Measurements from ENCODE around the gene PLK1.
"Not testable (repeated sequence)": the region's sequence is repeated elsewhere in the genome, so short reads cannot be mapped to it uniquely, and the experiment has no call there.

Gene PLK1

DNA sequence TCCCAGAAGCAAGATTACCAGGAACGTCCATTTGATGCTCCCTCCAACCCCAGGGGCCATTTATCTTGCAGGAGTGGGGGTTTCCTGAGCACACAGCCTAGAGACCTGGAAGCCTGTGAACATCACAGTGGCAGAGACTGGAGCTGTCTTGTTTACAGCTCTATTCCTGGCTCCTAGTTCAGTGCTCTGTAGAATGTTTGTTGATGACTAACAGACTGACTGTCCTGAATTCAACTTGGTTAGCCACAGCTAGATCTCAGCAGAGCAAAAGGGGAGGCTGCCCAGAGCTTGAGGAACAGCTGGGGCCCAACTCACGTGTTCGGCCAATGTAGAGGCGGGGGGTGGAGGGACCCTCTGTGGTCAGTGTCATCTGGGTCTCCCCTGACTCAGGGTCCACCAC lies 27.8 kb downstream of the PLK1 start:
- no peak for DNase-seq (ENCODE audit: low read depth in 3 of 3, low spot score in 1 of 3)

DNA sequence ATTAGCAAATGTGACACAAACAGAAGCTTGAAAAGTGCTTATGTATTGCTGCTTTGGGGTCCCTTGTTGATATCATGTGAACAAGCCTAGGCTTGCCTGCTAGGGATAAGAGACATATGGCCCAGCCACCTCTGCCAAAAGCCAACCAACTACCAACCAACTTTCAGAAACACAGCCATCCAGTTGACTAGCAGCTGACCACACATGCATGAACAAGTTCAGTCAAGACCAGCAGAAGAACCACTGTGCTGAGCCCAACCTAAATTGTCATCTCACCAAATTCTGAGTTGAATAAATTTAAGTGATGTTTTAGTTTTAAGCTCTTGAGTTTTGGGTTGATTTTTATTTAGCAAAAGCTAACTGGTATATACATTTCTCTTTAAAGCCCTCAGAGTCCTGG lies 30.8 kb downstream of the PLK1 start:
- no peak for DNase-seq (ENCODE audit: low read depth in 3 of 3, low spot score in 1 of 3)

DNA sequence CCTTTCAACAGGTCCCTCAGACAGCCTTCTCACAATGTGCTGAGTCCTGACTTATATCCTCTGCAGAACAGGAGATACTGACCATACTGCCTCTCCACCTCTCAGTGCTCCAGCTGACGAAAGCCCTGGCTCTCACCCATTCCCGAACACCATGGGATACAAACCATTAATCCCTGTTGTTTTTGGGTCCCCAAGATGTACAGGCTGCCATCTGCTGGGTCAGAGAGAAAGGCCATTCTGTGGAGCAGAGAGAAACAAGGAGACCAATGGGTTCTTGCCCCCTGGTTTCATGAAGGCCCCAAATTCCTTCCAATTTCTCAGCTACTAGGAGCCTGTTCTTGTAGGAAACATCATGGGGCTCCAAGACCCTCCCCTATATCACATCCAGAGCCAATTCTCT lies 31.3 kb downstream of the PLK1 start:
- no peak for DNase-seq (ENCODE audit: low read depth in 3 of 3, low spot score in 1 of 3)

DNA sequence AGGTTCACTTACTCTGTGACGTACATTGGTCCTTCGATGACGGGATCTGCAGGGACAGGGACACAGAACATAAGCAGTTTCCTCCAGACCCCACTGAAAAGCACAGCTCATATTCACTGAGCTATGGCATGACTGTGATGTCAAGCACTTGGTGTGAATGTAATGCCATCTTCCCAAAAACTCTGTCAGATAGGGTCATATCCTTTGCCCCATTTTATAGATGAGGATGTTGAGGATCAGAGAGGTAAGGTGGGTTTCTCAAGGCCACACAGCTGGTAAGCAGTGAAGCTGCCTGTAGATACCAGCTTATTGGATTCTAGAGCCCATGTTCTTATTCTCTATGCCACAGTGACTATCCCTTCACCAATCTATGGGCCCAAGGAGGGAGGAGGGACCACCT lies 31.8 kb downstream of the PLK1 start:
- no peak for DNase-seq (ENCODE audit: low read depth in 3 of 3, low spot score in 1 of 3)

DNA sequence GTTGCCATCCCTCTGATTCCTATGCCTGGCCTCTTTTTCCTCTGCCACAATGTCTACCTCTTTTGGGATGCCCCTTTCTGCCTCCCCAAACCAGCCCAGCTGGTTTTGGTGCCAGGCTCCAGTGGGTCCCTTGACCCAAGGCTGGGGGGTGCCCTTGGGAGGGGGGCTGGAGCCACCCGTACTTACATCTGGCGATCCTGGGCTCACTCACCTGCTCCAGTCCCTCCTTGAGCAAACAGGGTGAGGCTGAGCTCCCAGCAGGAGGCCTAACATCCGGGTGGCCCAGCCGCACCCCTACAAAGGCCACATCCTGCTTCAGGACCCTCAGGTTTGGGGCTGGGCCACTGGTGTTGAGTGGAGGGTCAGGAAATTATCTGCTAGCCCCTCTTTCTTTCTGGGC lies 33.1 kb downstream of the PLK1 start:
- DNase-seq (ENCODE audit: low read depth in 3 of 3, low spot score in 1 of 3) = no peak

DNA sequence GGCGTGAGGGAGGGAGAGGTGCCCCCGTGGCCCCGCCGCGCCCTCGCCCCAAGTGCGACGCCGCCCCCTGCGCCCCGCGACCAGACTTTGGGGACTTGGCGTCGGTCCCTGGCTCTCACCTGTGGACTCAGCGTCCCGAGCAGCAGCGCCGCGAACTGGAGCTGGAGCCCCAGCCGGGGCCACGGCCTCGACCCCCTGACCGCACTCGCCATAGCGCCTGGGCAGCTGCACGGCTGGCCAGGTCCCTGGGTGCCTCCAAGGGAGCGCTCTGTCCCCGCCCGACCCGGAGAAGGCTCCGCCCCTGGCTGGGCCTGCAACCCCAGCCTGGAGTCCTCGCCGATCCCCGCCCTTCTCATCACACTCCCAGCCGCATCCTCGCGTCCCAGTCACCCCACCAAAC lies 34.3 kb downstream of the PLK1 start, which contains the start of gene ERN2:
TSS of gene ERN2 (minus strand) at position 247 of the 400 bp plus-strand sequence. CDS start at position 212, 35 bp downstream.
- DNase-seq (ENCODE audit: low read depth in 3 of 3, low spot score in 1 of 3) = no peak

DNA sequence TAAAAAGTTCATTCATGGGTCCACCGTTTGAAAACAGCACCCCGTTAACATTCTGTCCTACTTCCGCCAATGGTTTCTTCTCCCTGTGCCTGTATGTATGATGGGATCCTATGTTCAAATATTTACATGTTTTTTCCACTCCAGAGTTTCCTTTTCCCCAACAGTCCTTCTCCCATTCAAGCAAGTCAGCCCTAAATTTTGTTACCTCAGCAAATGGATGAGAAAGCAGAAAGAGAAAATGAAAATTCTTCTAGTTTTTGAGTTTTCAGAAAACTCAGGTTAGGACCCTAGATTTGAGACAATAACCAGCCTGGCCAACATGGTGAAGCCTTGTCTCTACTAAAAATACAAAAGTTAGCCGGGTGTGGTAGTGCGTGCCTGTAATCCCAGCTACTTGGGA lies 37.8 kb downstream of the PLK1 start:
- DNase-seq (ENCODE audit: low read depth in 3 of 3, low spot score in 1 of 3) = no peak

DNA sequence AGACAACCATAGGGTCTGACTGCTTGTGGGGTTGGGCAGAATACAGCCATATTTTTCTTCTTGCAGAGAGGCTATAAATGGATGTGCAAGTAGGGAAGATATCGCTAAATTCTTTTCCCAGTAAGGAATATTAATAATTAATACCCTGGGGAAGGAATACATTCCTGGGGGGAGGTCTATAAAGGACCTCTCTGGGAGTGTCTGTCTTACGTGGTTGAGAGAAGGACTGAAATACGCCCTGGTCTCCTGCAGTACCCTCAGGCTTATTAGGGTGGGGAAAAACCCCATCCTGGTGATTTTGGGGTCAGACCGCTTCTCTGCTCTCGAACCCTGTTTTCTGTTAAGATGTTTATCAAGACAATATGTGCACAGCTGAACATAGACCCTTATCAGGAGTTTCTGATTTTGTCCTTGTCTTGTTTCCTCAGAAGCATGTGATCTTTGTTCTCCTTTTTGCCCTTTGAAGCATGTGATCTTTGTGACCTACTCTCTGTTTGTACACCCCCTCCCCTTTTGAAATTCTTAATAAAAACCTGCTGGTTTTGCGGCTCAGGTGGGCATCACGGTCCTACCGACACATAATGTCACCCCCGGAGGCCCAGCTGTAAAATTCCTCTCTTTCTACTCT lies 44.0 kb downstream of the PLK1 start:
- DNase-seq (ENCODE audit: low read depth in 3 of 3, low spot score in 1 of 3) = not testable (repeated sequence)

DNA sequence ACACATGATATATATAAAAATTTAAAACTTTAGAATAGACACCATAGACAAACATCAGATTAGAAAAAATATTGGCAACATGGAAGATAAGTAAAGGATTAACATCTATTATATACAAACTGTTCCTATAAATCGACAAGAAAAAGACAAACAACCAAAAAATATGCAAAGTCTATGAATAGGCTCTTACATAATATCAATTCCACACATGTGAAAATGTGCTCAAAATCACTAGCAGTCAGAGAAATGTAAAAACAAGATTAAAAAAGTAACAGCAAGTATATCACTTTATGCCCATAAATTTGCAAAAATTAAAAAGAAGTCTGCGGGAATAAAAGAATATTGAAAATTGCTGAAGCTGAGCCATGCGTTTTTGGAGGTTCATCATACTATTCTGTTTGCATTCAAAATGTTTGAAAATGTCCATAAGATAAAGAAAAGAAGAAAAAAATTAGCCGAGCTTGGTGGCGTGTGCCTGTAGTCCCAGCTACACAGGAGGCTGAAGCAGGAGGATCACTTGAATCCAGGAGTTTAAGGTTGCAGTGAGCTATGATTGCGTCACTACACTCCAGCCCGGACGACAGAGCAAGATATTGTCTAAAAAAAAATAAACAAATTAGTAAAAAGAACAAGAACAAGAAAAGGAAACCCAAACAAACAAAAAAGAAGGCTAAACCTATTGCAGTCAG lies 45.6 kb downstream of the PLK1 start:
- no peak for DNase-seq (ENCODE audit: low read depth in 3 of 3, low spot score in 1 of 3)

DNA sequence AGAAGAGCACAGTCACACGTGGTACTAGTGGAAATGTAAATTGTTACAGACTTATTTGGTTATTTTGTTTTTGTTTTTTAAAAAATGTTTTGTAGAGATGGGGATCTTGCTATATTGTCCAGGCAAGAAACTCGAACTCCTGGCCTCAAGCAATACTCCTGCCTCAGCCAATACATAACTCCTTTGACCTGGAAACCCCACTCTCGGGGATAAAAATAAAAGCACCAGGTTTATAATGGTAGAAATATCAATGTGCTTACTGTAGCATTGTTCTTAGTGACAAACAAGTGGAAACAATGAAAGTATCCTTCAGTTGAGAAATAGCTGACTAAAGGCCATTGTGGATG lies 46.1 kb downstream of the PLK1 start:
- DNase-seq (ENCODE audit: low read depth in 3 of 3, low spot score in 1 of 3) = no peak

DNA sequence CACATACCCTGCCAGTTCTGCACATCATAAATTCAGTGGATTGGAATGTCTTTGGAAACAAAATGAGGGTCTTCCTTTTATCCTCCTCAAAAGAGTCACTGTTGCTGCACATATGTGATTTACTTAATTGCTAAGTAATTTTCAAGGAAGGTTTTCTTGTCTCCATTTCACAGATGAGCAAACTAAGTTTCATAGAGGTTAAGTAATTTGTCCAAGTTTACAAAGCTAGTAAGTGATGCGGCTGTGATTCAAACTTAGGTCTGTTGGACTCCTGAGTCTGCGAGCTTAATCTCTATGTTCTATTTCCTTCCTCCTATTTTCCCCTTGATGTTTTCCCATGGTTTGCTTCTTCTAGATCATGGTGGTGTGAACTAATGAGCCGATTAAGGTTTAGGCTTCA lies 48.0 kb downstream of the PLK1 start:
- DNase-seq (ENCODE audit: low read depth in 3 of 3, low spot score in 1 of 3) = no peak

DNA sequence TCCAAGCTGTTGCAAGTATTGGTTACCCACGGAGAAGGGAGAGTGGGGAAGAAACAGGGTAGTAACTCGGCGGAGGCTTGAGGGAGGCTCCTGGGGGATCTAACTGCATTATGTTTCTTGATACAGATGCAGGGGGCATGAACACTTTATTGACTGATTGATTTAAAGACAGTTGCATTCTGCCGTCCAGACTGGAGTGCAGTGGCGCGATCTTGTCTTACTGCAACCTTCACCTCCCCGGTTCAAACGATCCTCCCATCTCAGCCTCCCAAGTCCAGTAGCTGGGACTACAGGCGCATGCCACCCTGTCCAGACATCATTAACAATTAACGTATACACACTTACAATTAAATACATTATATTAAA lies 49.4 kb downstream of the PLK1 start:
- DNase-seq (ENCODE audit: low read depth in 3 of 3, low spot score in 1 of 3) = no peak

DNA sequence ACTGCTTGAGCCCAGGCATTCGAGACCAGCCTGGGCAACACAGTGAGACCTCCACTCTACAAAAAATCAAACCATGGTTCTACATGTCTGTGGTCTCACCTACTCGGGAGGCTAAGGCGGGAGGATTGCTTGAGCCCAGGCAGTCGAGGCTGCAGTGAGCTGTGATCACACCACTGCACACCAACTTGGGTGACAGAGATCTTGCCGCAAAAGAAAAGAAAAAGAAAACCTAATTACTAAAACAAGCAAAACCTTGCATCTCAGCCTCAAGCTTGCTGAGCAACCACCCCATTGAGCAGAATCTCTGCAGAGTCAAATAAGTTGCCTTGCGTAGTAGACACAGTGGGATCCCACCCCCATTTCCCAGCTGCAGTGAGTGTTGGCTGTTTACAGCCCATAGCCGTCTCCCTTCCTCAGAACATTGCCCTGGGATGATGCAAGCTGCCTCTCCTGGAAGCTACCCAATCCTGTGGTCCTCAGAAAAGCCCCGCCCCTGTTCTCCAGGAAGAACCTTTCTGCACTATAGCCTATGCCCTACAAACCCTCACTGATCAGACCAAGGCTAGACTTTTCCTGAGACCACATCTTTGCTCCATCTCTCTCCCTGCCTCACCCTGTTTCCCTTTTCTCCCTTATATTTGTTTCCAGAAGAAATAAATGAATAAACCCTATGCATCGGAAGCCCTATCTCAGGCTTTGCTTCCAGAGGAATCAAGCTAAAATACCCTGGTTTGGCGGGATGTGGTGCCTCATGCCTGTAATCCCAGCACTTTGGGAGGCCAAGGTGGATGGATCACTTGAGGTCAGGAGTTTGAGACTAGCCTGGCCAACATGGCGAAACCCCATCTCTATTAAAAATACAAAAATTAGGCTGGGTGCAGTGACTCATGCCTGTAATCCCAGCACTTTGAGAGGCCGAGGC lies 51.1 kb downstream of the PLK1 start:
- no peak for DNase-seq (ENCODE audit: low read depth in 3 of 3, low spot score in 1 of 3)

DNA sequence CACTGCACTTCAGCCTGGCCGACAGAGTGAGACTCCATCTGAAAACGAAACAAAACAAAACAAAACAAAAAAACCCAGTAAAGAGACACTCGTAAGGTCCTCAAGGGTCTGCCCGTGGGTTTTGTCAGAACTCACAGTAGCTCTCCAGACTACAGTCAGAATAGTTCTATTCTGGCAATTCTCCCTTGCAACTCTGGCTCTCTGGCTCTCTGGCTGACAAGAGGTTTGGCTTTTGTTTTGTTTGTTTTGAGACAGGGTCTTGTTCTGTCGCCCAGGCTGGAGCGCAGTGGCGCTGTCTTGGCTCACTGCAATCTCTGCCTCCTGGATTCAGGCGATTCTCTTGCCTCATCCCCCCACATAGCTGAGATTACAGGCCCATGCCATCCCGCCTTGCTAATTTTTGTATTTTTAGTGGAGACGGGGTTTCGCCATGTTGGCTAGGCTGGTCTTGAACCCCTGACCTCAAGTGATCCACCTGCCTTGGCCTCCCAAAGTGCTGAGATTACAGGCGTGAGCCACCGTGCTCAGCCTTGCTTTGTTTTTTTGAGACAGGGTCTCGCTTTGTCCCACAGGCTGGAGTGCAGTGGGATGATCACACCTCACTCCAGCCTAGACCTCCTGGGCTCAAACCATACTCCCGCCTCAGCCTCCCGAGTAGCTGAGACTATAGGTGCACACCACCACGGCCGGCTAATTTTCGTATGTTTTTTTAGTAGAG lies 55.6 kb downstream of the PLK1 start:
- DNase-seq (ENCODE audit: low read depth in 3 of 3, low spot score in 1 of 3) = no peak

DNA sequence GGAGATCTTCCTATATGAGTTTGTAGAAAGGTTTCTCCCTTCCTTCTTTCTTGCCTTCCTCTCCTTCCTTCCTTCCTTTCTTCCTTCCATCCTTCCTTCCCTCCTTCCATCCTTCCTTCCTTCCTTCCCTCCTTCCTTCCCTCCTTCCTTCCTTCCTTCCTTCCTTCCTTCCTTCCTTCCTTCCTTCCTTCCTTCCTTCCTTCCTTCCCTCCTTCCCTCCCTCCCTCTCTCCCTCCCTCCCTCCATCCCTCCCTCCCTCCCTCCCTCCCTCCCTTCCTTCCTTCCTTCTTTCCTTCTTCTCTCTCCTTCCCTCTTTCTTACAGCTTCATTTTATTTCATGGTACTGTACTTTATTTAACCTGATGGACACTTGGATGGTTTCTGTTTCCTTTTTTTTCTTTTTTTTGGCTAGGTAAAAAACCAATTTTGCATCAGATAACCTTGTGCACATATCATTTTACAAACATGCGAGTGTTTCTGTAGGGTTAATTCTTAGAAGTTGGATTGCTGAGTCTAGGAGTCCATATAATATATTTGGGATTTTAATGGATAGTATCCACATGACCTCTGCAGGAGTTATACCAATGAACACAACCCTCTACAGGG lies 58.8 kb downstream of the PLK1 start:
- DNase-seq (ENCODE audit: low read depth in 3 of 3, low spot score in 1 of 3) = not testable (repeated sequence)

DNA sequence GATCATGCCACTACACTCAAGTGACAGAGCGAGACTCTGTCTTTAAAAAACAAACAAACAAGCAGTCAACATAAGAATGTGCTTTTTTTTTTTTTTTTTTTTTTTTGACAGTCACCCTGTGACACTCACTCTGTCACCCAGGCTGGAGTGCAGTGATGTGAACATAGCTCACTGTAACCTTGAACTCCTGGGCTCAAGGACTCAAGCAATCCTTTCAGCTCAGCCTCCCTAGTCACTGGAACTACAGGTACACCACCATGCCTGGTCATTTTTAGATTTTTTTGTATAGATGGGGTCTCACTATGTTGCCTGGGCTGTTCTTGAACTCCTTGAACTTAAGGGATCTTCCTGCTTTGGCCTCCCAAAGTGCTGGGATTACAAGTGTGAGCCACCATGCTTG lies 60.8 kb downstream of the PLK1 start:
- DNase-seq (ENCODE audit: low read depth in 3 of 3, low spot score in 1 of 3) = no peak

Data from stimulated activated CD4-positive, alpha-beta T cell treated with anti-CD3 and anti-CD28 coated beads, TNF-alpha, amount 100 ng/mL, for 1 hour (primary cell).